Activated CD8-positive, alpha-beta memory T cell treated with anti-CD3 and anti-CD28 coated beads for 1 hour (primary cell): Measurements from ENCODE around the gene GUCA2A.

Source experiments
- DNase-seq, 2 donors: peaks; one replicate each; pipeline ENCODE4 v3.0.0-alpha.2; 2020; ENCODE audit warnings: low read depth in 1 of 2; ENCODE audit errors: extremely low read depth in 1 of 2

Gene GUCA2A

GRCh38 chr1:42177541-42177981 is 13.0 kb upstream of the GUCA2A start:
- no peak for DNase-seq

GRCh38 chr1:42176902-42177519 is 12.5 kb upstream of the GUCA2A start:
- no peak for DNase-seq

GRCh38 chr1:42175314-42176054 is 10.9 kb upstream of the GUCA2A start:
- no peak for DNase-seq

- no peak for DNase-seq
Measured at GRCh38 chr1:42173961-42174735, 9.6 kb upstream of the GUCA2A start.

- peak; percentile 26 to 56 for DNase-seq
Measured at GRCh38 chr1:42173155-42173933, 8.8 kb upstream of the GUCA2A start.

- no peak for DNase-seq
Measured at GRCh38 chr1:42172381-42173133, 8.0 kb upstream of the GUCA2A start.

- DNase-seq, result no peak
Measured at GRCh38 chr1:42171679-42172266, 7.2 kb upstream of the GUCA2A start.

- DNase-seq, result no peak
Measured at GRCh38 chr1:42170779-42171621, 6.5 kb upstream of the GUCA2A start.

GRCh38 chr1:42168763-42169162 is 4.2 kb upstream of the GUCA2A start:
- DNase-seq, result no peak

GRCh38 chr1:42168391-42168670 is 3.8 kb upstream of the GUCA2A start:
- no peak for DNase-seq

GRCh38 chr1:42167611-42168390 is 3.3 kb upstream of the GUCA2A start:
- no peak for DNase-seq

GRCh38 chr1:42165511-42166210 is 1.1 kb upstream of the GUCA2A start:
- no peak for DNase-seq

- DNase-seq, result no peak
Measured at GRCh38 chr1:42163536-42164503, 725 bp downstream of the GUCA2A start.

GRCh38 chr1:42163114-42163513 is 1.4 kb downstream of the GUCA2A start:
- DNase-seq, result no peak

GRCh38 chr1:42162181-42162580 is 2.4 kb downstream of the GUCA2A start:
- no peak for DNase-seq

GRCh38 chr1:42158189-42158588 is 6.4 kb downstream of the GUCA2A start:
- DNase-seq, result no peak

- DNase-seq, result no peak
Measured at GRCh38 chr1:42157667-42158066, 6.9 kb downstream of the GUCA2A start.
